H9 (cell line): ENCODE data around the gene CCNC. TPM values are rescaled to one million over a fixed set of nuclear protein-coding genes. Genes with fewer than 3 reads are reported as not detected.
A peak's percentile ranks its signal among the peaks of the same experiment; 100 is the strongest.

Experiments used
- DNase-seq: peaks from one replicate; pipeline ENCODE4 v3.0.0-alpha.2; 2017
- H2AFZ ChIP-seq: one replicate; pipeline ENCODE4 v1.6.1; 2013; ENCODE audit warnings: mild to moderate bottlenecking, low read length, control low read depth, moderate library complexity
- H2AK5ac ChIP-seq: 2 replicates; pipeline ENCODE4 v1.6.1; 2013; ENCODE audit warnings: low read length, control low read depth, mixed read lengths; ENCODE audit not compliant: insufficient read length
- H2BK120ac ChIP-seq: one replicate; pipeline ENCODE4 v1.6.1; 2013; ENCODE audit warnings: low read depth, mild to moderate bottlenecking, low read length, control low read depth, inconsistent platforms; ENCODE audit not compliant: poor library complexity, severe bottlenecking
- H2BK12ac ChIP-seq: 2 replicates; pipeline ENCODE4 v1.6.1; 2013; ENCODE audit warnings: low read length, control low read depth, mixed read lengths, low read depth; ENCODE audit not compliant: insufficient read length
- H2BK15ac ChIP-seq: 2 replicates; pipeline ENCODE4 v1.6.1; 2013; ENCODE audit warnings: low read depth, low read length, control low read depth
- H2BK20ac ChIP-seq: one replicate; pipeline ENCODE4 v1.6.1; 2013; ENCODE audit warnings: low read depth, mild to moderate bottlenecking, low read length, control low read depth, inconsistent platforms; ENCODE audit not compliant: poor library complexity, severe bottlenecking
- H2BK5ac ChIP-seq: 2 replicates; pipeline ENCODE4 v1.6.1; 2013; ENCODE audit warnings: low read length, control low read depth, mixed read lengths; ENCODE audit not compliant: insufficient read length
- H3K14ac ChIP-seq: 2 replicates; pipeline ENCODE4 v1.6.1; 2013; ENCODE audit warnings: low read length, control low read depth; ENCODE audit not compliant: insufficient read depth
- H3K18ac ChIP-seq: 2 replicates; pipeline ENCODE4 v1.6.1; 2013; ENCODE audit warnings: low read depth, mild to moderate bottlenecking, mixed read lengths, low read length, control low read depth; ENCODE audit not compliant: insufficient read length
- H3K23ac ChIP-seq: 2 replicates; pipeline ENCODE4 v1.6.1; 2013; ENCODE audit warnings: low read length, control low read depth, mixed read lengths, low read depth; ENCODE audit not compliant: insufficient read length
- H3K23me2 ChIP-seq: 2 replicates; pipeline ENCODE4 v1.6.1; 2013; ENCODE audit warnings: low read depth, mild to moderate bottlenecking, mixed read lengths, low read length, control low read depth; ENCODE audit not compliant: insufficient read length, poor library complexity, severe bottlenecking
- H3K27ac ChIP-seq: 2 replicates; pipeline ENCODE4 v1.5.1; 2013; ENCODE audit warnings: low read length, control low read depth, mixed read lengths, low read depth; ENCODE audit not compliant: insufficient read length
- H3K27me3 ChIP-seq: 2 replicates; pipeline ENCODE4 v1.6.1; 2013; ENCODE audit warnings: low read length, control low read depth, inconsistent platforms; ENCODE audit not compliant: insufficient read depth
- H3K4ac ChIP-seq: 2 replicates; pipeline ENCODE4 v1.6.1; 2013; ENCODE audit warnings: low read depth, mild to moderate bottlenecking, control low read depth, inconsistent platforms, low read length, moderate library complexity
- H3K4me1 ChIP-seq: 2 replicates; pipeline ENCODE4 v1.6.1; 2013; ENCODE audit warnings: low read length, control low read depth, inconsistent platforms; ENCODE audit not compliant: insufficient read depth
- H3K4me2 ChIP-seq: 2 replicates; pipeline ENCODE4 v1.6.1; 2013; ENCODE audit warnings: low read length, control low read depth, mixed read lengths; ENCODE audit not compliant: insufficient read length, insufficient read depth
- H3K56ac ChIP-seq: 2 replicates; pipeline ENCODE4 v1.6.1; 2013; ENCODE audit warnings: low read depth, mild to moderate bottlenecking, mixed read lengths, low read length, control low read depth; ENCODE audit not compliant: insufficient read length
- H3K79me1 ChIP-seq: 2 replicates; pipeline ENCODE4 v1.6.1; 2013; ENCODE audit warnings: low read depth, mild to moderate bottlenecking, moderate library complexity, low read length, control low read depth, inconsistent platforms; ENCODE audit not compliant: insufficient read depth, poor library complexity, severe bottlenecking
- H3K79me2 ChIP-seq: 2 replicates; pipeline ENCODE4 v1.6.1; 2013; ENCODE audit warnings: low read length, control low read depth, inconsistent platforms; ENCODE audit not compliant: insufficient read depth
- H3K9ac ChIP-seq: 2 replicates; pipeline ENCODE4 v1.6.1; 2013; ENCODE audit warnings: low read length, control low read depth, mixed read lengths; ENCODE audit not compliant: insufficient read length; ENCODE audit errors: extremely low read depth
- H3K9me3 ChIP-seq: one replicate; pipeline ENCODE4 v1.6.1; 2013; ENCODE audit warnings: low read depth, low read length, inconsistent platforms; ENCODE audit not compliant: control insufficient read depth
- H3T11ph ChIP-seq: one replicate; pipeline ENCODE4 v1.6.1; 2013; ENCODE audit warnings: mild to moderate bottlenecking, low read length, control low read depth, inconsistent platforms
- H4K20me1 ChIP-seq: one replicate; pipeline ENCODE4 v1.6.1; 2013; ENCODE audit not compliant: control insufficient read depth, insufficient read length, insufficient read depth
- H4K5ac ChIP-seq: 2 replicates; pipeline ENCODE4 v1.6.1; 2013; ENCODE audit warnings: low read depth, mild to moderate bottlenecking, mixed read lengths, low read length, control low read depth; ENCODE audit not compliant: insufficient read length
- H4K8ac ChIP-seq: replicated peaks from 2 replicates; pipeline ENCODE4 v1.6.1; 2013; ENCODE audit warnings: low read length, control low read depth, mixed read lengths, low read depth; ENCODE audit not compliant: insufficient read length
- H4K91ac ChIP-seq: 2 replicates; pipeline ENCODE4 v1.6.1; 2013; ENCODE audit warnings: low read depth, mild to moderate bottlenecking, moderate library complexity, mixed read lengths, low read length, control low read depth; ENCODE audit not compliant: insufficient read length
- H3K27ac Mint-ChIP-seq, 3 experiments: 2 replicates in 2 of 3; 3 replicates in 1 of 3; pipeline ENCODE4 v1.8.0; 2020 to 2021; ENCODE audit warnings: mixed read lengths in 3 of 3, mild to moderate bottlenecking in 1 of 3, moderate library complexity in 1 of 3
- H3K27me3 Mint-ChIP-seq: 2 replicates; pipeline ENCODE4 v1.8.0; 2021; ENCODE audit warnings: low read depth, mild to moderate bottlenecking, moderate library complexity, mixed read lengths
- H3K36me3 Mint-ChIP-seq, 3 experiments: 2 replicates in 2 of 3; 3 replicates in 1 of 3; pipeline ENCODE4 v1.8.0; 2020 to 2021; ENCODE audit warnings: low read depth in 3 of 3, mixed read lengths in 3 of 3; ENCODE audit not compliant: insufficient read depth in 1 of 3
- H3K4me1 Mint-ChIP-seq, 2 experiments: 2 replicates each; pipeline ENCODE4 v1.8.0; 2020; ENCODE audit warnings: mixed read lengths in 2 of 2
- H3K4me3 Mint-ChIP-seq, 2 experiments: 2 replicates in 1 of 2; 3 replicates in 1 of 2; pipeline ENCODE4 v1.8.0; 2020 to 2021; ENCODE audit warnings: mild to moderate bottlenecking in 2 of 2, mixed read lengths in 2 of 2, moderate library complexity in 1 of 2
- H3K9me3 Mint-ChIP-seq, 2 experiments: 2 replicates in 1 of 2; 3 replicates in 1 of 2; pipeline ENCODE4 v1.8.0; 2020; ENCODE audit warnings: mild to moderate bottlenecking in 2 of 2, mixed read lengths in 2 of 2, moderate library complexity in 1 of 2
- CTCF ChIP-seq: fragments of 200-600 bp; sonication (generic); conservative IDR thresholded peaks from 3 replicates; pipeline ENCODE4 v1.8.0; 2021; ENCODE audit warnings: antibody characterized with exemption, mild to moderate bottlenecking
- WGBS: extraction: QIAGEN DNeasy Blood & Tissue Kit; methylation state at CpG from one replicate; pipeline ENCODE4 v1.1.7; 2013; ENCODE audit warnings: missing lambda C conversion rate, low lambda C conversion rate, mixed read lengths; ENCODE audit not compliant: insufficient read length; ENCODE audit errors: extremely low coverage; 5-methylcytosine and 5-hydroxymethylcytosine counted together
- total RNA-seq: library from RNA; stranded (reverse); gene quantifications from 2 replicates; pipeline ENCODE4 v1.2.1, GENCODE V29; 2021

The CCNC gene
- total RNA-seq, 1 experiment from 2014 or later = 112 TPM

GRCh38 chr6:99613705-99614429 is 45.4 kb upstream of the CCNC start:
- no peak overlapping the region for H2BK20ac ChIP-seq
- no peak overlapping the region for H2BK12ac ChIP-seq
- DNase-seq = peak; percentile 61
- no peak overlapping the region for H3T11ph ChIP-seq
- no peak overlapping the region for H4K8ac ChIP-seq
- H3K27ac ChIP-seq = no peak overlapping the region
- peaks cover 77% of the 10 kb centered on the region for H3K27me3 ChIP-seq
- Mint-ChIP-seq H3K36me3 (peaks cover 0 to 4% (median 0%) of the 10 kb centered on the region in 3 experiments; a peak in 4 of 7 replicates), H3K4me3 (peak overlapping the region; percentile 53 to 75), H3K4me1 (peaks cover 11 to 32% of the 10 kb centered on the region in 2 experiments), H3K9me3 (peaks cover 7 to 15% of the 10 kb centered on the region in 2 experiments), H3K27me3 (peaks cover 99% of the 10 kb centered on the region), H3K27ac (no peak overlapping the region)
- H3K18ac ChIP-seq = no peak overlapping the region
- H3K23ac ChIP-seq = no peak overlapping the region
- no peaks in the 10 kb centered on the region for H3K4me1 ChIP-seq
- no peak overlapping the region for H3K14ac ChIP-seq
- peak overlapping the region; percentile 40 for H3K4me2 ChIP-seq
- H3K56ac ChIP-seq = no peak overlapping the region
- H2BK120ac ChIP-seq = no peak overlapping the region
- H2AFZ ChIP-seq = no peak overlapping the region
- H4K20me1 ChIP-seq = no peaks in the 10 kb centered on the region
- no peak overlapping the region for H4K91ac ChIP-seq
- no peak for TF ChIP-seq CTCF
- H3K79me1 ChIP-seq = no peaks in the 10 kb centered on the region
- H2BK5ac ChIP-seq = no peak overlapping the region
- H2AK5ac ChIP-seq = no peak overlapping the region
- H3K23me2 ChIP-seq = peaks cover 8% of the 10 kb centered on the region
- no peak overlapping the region for H2BK15ac ChIP-seq
- H4K5ac ChIP-seq = no peak overlapping the region
- no peak overlapping the region for H3K4ac ChIP-seq
- H3K9me3 ChIP-seq = no peaks in the 10 kb centered on the region
- H3K79me2 ChIP-seq = no peaks in the 10 kb centered on the region
- no CpG with 5 or more reads among the region's 82 CpGs for WGBS
- H3K9ac ChIP-seq = no peak overlapping the region
